Mesendoderm (in vitro differentiated cells): ENCODE data around the gene CAP2. TPM values are rescaled to one million over a fixed set of nuclear protein-coding genes. Genes with fewer than 3 reads are reported as not detected.

Experiments used
- small RNA-seq: library from polyadenylated mRNA; stranded (forward); fragments of <200 nt; extraction: miRNeasy Mini kit (QIAGEN cat#:217004); gene quantifications from one replicate; pipeline ENCODE3, GENCODE V24; 2013; ENCODE audit not compliant: insufficient read depth

CAP2 gene

Small RNA genes lying within 50 kb of the gene (small RNA-seq; reads per million reads assigned to genes)
- gene SUMO2P13: not detected
